Upper lobe of left lung (tissue), 4 donors: ENCODE measurements around the gene SUMF2.

Experiments
- CTCF ChIP-seq, 6 experiments: fragments of 450-650 bp in 4 of 6; fragments of 200-600 bp in 2 of 6; sonication (generic) in 2 of 6; IDR thresholded peaks; one replicate each; pipeline ENCODE4 v1.5.1; 2016 to 2019; ENCODE audit warnings: antibody characterized with exemption in 6 of 6
- EP300 ChIP-seq, 4 donors: sonication (generic); formaldehyde crosslinking; IDR thresholded peaks; one replicate each; pipeline ENCODE4 v1.5.1; 2017; ENCODE audit warnings: antibody characterized with exemption in 4 of 4, control low read depth in 2 of 4
- POLR2A ChIP-seq, 4 donors: fragments of 450-650 bp; IDR thresholded peaks; one replicate each; pipeline ENCODE4 v1.5.1; 2016 to 2017; ENCODE audit warnings: antibody characterized with exemption in 4 of 4, mild to moderate bottlenecking in 2 of 4
- POLR2AphosphoS5 ChIP-seq, 2 donors: sonication (generic); formaldehyde crosslinking; IDR thresholded peaks; one replicate each; pipeline ENCODE4 v1.5.1; 2017; ENCODE audit warnings: antibody characterized with exemption in 2 of 2

- TF ChIP-seq CTCF (IDR thresholded peaks at IDR 0.05) = no peak
- TF ChIP-seq POLR2AphosphoS5 (IDR thresholded peaks at IDR 0.05) = no peak
- TF ChIP-seq POLR2A (IDR thresholded peaks at IDR 0.05) = no peak
- TF ChIP-seq EP300 (IDR thresholded peaks at IDR 0.05) = no peak
These were observed 19.2 kb downstream of the SUMF2 start for GRCh38 chr7:56083150-56083785.
